Endometrial microvascular endothelial cells (primary cell): ENCODE measurements around the gene DPEP1. TPM values are rescaled to one million over a fixed set of nuclear protein-coding genes. Genes with fewer than 3 reads are reported as not detected.
"Not testable (repeated sequence)": the region's sequence is repeated elsewhere in the genome, so short reads cannot be mapped to it uniquely, and the experiment has no call there.

Experiments used
- in situ Hi-C: cut with HindIII; loops from 2 replicates; pipeline ENCODE4 v1.10.0; 2017; ENCODE audit warnings: low sequenced_read_pairs, low pct_unique_long_range_greater_than_20kb; ENCODE audit errors: inconsistent ontology term
- total RNA-seq: library from RNA; depleted of rRNA; stranded (reverse); fragments of >200 nt; gene quantifications from one replicate; pipeline ENCODE4 v1.2.3, GENCODE V29; 2015; ENCODE audit errors: inconsistent ontology term

Gene DPEP1
- total RNA-seq, 1 donor from 2014 or later, result not detected

DNA sequence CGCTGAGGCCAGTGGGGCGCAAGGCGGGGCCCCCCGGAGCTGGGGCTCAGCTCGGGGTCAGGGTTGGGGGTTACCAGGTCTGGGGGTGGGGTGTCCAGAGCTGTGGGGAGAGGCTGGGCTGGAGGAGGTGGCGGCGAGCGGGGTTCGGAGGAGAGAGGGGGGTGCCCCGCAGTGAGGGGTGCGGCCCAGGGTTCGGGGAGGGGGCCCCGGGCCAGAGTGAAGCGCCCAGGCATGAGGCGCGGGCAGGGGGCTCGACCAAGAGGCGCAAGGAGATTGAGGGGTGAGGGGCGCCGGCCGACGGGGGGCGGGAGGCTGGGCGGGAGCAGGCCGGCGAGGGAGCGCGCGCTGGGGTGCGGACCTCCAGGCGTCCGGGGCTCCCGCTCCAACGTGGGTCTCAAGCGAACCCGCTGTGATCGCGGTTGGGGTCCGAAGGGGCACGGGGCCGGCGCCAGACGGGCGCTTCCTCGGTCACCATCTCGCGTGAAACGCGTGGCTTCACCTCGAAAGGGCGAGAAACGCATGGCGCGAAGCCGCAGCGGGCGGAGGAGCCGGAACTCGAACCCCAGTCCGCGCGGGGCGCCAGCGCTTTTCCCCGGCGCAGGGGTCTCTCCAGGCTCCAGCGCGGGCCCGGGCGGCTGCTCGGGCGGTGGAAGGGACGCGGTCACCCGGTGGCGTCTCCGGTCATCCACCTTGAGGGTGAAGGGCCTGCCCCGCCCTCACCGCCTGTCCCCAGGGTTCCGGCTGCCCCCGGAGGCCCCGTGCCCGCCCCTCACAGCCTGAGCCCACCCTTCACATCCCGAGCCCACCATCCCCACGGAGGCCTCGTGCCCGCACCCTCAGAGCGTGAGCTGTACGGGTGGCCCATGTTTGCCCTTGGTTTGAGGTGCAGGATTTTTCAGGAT, 37.0 kb upstream of the DPEP1 start:
- in situ Hi-C loops, result no loop called here

DNA sequence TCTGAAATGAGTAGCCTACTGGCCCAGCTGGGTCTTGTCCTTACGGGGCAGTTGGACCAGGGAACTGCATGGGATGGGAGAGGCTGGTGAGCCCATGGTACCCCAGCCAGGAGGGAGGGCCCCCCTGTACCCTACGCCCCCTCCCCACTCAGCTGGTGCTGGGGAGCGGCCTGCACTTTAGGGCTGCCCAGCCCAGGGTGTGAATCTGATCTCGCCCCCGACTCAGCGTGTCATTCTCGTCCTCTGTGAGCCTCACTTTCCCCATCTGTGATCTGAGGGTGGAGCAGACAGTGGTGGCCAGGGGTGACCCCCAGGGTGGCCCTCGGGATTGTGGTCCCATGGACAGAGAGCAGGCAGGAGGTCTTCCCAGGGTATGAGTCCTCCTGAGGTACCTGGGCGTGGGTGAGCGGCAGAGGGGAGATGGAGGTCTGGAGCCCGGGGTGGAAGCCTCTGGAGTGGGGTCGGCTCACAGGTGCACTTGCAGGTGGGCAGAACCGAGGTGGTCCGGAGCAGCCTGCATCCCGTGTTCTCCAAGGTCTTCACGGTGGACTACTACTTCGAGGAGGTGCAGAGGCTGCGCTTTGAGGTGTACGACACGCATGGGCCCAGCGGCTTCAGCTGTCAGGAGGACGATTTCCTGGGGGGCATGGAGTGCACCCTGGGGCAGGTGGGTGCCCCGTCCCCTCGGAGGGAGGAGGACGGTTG, 36.2 kb upstream of the DPEP1 start:
- in situ Hi-C loops, result no loop called here

DNA sequence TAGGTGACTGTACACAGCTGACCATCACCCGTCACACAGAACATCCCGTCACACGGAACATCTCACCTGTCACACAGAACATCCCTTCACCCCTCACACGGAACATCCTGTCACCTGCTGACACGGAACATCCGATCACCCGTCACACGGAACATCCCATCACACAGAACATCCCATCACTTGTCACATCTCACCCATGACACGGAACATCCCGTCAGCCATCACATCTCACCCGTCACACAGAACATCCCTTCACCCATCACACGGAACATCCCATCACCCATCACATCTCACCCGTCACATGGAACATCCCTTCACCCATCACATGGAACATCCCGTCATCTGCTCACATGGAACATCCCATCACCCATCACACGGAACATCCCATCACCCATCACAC, 34.1 kb upstream of the DPEP1 start:
- in situ Hi-C loops, result no loop called here

DNA sequence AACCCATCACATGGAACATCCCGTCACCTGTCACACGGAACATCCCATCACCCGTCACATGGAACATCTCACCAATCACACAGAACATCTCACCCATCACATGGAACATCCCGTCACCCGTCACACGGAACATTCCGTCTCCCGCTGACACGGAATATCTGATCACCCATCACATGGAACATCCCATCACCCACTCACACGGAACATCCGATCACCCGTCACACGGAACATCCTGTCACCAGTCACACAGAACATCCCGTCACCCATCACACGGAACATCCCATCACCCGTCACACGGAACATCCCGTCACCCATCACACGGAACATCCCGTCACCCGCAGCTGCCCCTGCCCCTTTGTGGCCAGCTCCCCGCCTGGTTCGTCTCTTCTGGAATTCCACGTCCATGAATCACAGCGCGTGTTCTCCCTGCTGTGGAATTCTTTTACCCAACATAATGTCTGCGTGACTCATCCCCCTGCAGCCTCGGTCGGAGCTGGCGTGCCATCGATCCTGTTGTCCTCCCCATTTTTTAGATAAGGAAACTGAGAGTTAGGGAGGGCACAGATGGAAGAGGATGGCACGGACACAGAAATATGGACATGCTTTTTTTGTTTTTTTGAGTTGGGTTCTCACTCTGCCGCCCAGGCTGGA, 32.3 kb upstream of the DPEP1 start:
- in situ Hi-C loops, result no loop called here

DNA sequence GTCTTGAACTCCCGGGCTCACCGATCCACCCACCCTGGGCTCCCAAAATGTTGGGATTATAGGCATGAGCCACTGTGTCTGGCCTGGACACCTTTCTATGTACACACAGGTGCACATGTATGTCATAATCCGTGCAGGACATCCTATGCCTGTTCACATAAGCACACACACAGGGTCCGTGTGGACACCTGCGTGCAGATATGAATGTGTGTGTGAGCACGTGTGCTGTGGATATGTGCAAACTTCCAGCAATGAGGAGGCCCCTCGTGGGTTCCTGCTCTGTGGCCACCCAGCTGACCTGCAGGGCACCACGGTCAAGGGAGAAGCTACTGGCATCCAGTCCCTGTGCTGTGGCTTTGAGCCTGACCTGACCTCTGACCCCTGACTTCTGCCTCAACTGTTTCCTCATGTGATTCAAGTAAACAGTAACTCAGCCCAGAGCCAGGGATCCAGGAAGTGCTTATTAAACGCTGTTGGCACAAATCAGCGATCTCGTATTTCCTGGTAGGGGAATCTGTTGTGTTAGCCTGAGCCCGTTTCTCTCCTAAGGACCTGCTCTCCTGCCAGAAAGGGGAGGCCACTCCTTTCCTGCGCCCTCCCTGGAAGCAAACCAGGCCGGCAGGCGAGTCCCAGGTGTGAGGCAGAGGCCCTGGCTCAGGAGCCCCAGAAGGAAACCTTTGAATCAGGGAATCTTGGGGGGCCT, 31.4 kb upstream of the DPEP1 start:
- in situ Hi-C loops, result no loop called here

DNA sequence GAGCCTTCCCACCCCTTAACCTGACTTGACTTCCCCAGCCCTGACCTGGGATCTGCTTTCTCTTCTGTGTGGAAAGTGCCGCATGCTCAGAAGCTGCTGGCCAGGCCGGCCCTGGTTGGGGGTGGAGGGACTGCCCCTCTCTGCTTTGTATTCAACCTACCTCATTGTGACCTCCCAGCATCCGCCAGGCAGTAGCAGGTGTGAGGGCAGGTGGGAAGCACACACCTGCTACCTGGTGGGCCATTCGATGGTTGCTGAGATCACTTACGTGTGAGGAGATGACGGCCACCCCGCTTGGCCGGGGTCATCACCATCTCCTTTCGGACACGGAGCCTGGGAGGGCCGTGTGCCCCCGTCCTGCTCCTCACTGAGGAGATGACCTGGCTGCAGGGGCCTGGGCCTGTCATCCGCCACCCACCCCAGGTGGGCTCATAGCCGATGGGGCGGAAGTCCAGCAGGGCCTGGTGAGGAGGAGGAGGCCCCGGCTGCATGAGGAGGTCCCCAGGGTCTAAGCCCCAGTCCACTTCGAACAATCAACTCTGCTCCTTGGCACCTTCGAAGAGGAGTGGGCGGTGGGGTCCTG, 30.7 kb upstream of the DPEP1 start:
- in situ Hi-C loops, result no loop called here

DNA sequence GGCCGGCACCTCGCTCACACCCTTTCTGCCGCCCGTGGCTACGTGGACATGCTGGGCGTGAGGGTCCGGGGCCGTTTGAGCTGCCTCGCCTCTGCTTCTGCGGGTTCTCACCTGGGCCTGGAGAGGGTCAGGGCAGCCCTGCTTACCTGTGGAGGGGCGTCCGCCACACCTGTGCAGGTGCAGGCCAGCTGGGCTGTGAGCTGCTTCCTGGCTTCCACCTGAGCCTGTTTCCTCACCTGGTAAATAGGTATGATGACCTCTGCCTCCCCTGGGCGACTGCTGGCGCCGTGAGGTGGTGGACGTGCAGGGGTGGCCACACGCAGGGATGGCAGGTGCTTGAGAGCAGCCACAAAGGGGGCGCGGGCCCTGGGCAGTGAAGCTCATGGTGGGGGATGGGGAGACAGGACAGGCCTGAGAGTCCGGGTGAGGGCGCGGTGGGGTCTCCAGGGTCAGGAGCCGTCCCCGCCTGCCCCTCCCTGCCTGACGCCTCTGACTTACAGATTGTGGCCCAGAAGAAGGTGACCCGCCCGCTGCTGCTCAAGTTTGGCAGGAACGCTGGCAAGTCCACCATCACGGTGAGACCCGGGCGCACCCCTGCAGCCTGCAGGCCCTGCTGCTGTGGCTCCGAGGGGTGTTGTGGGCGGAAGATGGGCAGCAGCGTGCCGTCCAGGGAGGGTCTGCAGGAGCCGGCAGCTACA, 30.1 kb upstream of the DPEP1 start:
- in situ Hi-C loops, result no loop called here

DNA sequence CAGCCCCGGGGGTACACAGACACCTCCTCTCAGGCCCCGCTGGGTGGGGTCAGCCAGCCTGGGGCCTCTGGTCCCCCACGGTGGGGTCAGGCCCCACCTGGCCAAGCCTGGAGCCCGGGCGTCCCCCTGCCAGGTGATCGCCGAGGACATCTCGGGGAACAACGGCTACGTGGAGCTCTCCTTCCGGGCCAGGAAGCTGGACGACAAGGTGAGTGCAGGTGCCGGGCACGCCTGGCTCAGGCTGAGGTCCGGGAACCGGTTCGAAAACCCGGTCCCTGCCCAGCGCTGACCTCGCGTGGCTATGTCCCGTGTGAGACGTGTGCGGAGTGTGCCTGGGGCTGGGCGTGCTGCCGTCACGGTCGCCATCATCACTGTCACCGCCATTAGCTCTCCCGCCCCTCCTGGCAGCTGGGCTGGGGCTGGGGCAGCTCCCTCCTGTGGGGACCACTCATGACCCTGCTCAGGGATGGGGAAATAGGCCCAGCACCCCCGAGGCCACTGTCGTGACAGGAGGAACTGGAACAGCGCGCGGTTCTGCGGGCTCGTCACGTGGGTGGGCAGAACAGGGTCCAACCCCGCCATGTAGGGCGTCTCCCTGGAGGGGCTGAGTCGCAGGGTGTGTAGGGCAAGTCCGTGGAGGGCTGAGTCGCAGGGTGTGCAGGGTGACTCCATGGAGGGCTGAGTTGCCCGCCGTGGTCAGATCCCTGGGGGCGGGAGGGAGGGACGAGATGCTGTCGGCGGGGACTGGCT, 29.4 kb upstream of the DPEP1 start:
- in situ Hi-C loops, result no loop called here

DNA sequence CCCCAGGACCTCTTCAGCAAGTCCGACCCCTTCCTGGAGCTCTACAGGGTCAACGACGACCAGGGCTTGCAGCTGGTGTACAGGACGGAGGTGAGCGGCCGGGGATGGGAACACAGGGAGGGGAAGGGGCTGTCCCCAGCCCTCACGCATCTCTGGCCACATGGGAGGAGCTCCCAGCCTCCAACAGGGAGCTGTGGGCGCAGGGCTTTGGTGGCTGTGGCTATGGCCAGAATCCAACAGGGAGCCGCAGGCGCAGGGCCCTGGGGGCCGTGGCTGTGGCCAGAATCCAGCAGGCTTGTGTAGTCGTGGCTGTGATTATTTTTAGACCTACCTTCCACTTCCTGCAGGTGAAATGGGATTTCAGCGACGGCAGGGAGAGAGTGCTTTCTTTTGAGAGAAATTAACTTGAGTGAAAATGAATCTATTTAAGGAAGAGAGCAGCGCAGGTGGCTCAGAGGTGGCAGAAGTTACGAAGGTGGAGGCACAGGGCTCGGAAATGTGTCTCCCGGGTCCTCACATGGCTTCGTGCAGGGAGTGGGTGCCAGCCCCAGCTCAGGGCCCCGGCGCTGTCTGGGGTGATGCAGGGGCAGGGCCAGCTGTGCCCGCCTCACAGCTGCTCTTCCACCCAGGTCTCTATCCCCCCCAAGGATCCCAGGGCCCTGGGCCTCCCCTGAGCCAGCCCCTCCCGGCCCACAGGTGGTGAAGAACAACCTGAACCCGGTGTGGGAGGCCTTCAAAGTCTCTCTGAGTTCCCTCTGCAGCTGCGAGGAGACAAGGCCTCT, 28.5 kb upstream of the DPEP1 start:
- in situ Hi-C loops, result no loop called here

DNA sequence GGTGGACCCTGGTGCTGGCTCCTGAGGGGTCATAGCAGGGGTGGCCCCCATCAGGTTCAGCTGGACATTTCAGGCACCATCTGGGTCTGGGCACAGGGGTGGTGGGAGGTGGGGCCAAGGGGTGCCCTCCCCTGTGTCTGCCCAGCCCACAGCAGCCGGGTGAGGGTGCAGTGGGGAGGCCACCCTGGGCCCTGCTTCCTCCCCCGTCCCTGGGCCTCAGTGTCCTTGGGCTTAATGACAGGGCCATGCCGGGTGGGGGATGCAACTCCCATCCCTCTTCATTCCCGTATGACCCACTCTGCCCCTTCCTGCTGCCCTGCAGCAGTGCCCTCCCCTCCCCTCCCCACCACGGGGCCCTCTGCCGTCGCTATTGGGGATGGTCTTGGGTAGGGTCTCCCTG, 27.2 kb upstream of the DPEP1 start:
- in situ Hi-C loops, result no loop called here

DNA sequence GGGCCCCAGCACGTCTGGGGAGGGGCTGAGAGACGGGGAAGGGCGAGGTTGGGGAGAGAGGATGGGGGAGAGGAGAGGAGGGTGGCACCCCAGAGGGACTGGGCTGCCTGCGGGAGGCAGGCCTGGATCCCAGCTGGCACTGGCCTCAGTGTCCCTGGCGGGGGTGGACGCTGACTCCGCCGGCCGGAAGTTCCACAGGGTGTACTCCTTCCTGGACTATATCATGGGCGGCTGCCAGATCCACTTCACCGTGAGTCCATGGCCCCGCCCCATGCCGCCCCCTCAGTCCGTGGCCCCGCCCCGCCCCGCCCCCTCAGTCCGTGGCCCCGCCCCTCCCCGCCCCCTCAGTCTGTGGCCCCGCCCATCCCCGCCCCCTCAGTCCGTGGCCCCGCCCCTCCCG, 26.6 kb upstream of the DPEP1 start:
- in situ Hi-C loops, result no loop called here

DNA sequence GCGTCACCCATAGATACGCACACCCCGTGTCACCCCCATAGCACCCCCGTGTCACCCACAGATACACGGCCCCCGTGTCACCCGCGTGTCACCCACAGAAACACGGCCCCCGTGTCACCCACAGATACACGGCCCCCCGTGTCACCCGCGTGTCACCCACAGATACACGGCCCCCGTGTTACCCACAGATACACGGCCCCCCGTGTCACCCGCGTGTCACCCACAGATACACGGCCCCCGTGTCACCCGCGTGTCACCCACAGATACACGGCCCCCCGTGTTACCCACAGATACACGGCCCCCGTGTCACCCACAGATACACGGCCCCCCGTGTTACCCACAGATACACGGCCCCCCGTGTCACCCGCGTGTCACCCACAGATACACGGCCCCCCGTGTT, 25.8 kb upstream of the DPEP1 start:
- in situ Hi-C loops, result not testable (repeated sequence)

DNA sequence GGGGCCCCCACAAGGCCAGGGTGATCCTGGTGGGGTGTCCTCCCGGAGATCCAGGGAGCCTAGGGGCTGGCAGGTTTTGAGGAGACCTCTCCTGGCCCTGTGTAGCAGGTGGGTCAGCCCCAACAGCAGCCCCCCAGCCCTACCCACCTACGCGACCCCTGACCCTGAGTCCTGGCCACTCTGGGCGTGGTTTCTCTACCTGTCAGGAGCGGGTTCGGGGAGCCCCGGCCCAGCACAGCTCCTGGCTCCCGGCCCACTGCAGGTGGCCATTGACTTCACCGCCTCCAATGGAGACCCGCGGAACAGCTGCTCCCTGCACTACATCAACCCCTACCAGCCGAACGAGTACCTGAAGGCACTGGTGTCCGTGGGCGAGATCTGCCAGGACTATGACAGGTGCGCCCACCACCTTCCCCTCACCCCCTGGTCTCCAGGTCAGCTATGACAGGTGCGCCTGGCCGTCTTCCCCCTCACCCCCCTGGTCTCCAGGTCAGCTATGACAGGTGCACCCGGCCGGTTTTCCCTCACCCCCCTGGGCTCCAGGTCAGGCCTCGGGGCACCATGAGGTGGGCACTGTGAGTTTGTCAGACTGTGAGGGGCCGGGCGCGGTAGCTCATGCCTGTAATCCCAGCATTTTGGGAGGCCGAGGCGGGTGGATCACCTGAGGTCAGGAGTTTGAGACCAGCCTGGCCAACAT, 24.9 kb upstream of the DPEP1 start:
- in situ Hi-C loops, result no loop called here

DNA sequence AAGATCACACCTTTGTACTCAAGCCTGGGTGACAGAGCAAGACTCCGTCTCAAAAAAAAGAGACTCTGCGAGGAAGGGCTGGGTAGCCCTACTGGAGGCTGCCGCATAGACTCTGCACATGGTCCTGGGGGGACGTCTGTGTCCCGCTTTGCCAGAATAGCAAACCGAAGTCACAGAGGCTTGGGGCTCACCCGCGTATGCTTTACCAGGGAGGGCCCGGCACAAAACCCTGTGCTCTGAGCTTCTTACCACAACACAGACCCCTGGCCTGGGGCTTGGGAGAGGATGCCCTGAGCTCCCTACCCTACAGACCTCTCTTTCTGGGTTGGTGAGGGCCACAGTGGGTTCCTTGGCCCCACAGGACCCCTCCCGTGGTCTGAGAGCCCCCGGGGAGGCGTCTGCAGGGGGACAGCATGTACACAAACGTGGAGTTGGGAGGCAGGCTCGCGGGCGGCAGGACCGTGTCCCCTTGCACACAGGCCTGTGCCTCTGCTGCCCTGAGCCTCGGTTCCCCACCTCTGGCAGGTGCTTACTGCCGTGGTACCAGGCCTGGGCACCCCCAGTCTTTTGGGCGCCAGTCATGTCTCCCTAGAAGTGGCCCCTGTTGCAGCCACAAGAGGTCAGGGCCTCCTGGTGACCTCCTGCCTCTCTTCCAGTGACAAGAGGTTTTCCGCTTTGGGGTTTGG, 24.1 kb upstream of the DPEP1 start:
- in situ Hi-C loops, result no loop called here

DNA sequence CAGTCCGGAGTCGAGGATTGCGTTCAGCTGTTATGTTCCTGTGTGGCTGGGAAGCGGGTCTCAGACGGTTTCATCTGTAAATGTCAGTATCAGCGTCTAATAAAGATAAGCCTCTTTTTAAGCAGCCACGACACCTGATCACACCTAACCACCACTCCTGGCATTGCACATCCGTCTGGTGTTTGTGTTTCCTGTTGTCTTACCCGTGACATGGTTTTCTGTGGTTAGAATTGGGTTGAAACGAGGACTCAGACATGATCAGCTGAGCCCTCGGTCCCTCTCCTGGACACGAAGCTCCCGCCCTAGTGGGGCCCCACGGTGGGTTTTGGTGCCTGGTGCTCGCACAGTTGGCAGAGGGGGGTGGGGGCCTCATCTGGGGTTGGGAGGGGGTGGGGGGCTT, 19.6 kb upstream of the DPEP1 start:
- in situ Hi-C loops, result no loop called here
